GM19372 (cell line): Measurements from ENCODE around the gene PLCB1.

Experiments
- ATAC-seq: cut with Tn5 transposase; IDR thresholded peaks from one replicate; pipeline ENCODE4 v1.9.1; 2021; ENCODE audit warnings: mild to moderate bottlenecking, low read depth, moderate library complexity; ENCODE audit not compliant: unreplicated experiment

Gene PLCB1

DNA sequence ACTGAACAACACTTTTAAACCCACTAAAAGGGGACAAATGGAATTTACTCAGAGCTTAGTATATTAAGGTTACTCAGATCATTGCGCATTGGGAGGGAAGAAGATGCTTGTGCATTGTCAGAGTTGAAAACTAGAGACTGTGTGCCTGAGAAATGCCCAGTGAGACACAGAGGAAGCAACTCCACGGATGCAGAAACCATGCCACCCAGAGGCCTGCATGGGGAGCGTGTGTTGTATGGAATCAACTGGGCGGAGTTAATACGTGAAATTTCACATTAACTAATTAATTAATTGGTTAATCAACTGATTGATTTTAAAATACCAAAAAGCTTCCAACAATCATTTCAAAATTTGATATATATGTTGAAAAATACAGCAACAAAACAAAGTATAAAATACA is 391.6 kb downstream of the PLCB1 start:
- no peak for ATAC-seq

DNA sequence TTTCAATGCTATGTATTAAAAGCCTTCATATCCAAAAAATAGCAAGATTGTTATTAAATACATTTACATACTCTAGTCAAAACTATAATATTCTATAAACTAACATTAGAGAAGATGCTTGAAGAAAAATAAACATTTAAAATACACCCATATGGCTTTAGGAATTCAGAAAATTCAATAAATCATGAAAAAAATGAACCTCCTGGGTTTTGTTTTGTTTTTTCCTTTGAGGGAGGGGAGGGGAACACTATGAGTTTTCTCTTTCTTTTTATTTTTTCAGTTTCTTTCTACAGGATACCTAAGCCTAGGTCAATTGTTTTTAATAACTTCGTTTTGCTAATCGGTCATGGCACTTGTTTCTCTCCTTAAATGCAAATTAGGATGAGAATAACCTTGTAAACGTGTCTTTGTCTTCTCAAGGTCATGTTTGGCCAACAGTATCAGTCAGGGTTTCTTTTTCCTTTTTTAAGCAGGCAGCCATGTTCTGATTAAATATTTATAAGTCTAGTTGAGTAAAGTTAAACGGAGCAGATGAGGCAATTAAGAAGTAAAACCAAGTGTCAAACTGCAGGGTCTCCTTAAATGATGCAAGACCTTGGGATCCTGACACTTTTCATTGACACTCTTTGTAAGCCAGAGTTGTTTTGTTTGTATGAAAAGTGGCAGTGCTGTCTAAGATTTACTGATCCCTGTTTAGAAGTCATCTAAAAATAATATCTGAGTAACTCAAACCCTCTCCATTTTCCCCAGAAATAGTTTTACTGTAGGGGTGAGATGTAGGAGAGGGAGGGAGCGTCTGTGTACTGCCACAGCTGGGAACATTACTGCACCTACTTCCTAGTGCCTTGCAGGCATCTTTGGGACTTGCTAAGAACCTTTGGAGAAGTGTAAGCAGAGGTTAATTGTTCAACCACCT is 392.3 kb downstream of the PLCB1 start:
- ATAC-seq, result no peak

DNA sequence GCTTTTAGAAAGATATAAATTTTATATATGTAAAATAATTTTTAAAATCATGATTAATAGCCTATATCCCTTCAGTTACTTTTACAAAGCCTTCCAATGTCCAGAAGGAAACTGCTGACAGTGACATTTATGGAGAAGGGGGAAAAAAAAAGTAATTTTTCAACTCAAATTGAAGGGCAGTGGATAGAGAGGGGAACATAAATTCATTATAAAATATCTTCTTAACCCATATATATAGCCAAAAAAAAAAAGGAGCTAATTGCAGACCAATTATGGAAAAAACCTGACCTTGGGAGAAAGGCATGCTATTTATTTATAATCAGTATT is 392.9 kb downstream of the PLCB1 start:
- no peak for ATAC-seq

DNA sequence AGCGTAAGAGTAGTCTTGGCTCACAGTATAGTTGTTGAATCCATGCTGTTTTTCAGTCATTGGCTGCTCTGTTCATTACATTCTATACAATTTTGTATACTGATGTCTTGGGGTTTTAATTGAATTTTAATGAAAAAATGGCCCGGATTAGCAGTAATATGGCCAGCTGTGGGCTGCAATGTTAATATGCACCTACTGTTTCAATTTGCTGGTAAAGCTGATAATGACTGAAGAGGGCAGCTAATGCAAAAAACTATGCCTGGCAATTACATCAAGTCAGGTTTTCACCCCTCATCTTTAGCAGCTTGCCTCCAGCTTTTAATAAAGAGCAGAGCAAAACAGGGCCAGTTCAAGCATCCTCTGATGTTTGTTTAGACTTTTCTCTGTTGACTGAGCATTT is 394.5 kb downstream of the PLCB1 start:
- no peak for ATAC-seq

DNA sequence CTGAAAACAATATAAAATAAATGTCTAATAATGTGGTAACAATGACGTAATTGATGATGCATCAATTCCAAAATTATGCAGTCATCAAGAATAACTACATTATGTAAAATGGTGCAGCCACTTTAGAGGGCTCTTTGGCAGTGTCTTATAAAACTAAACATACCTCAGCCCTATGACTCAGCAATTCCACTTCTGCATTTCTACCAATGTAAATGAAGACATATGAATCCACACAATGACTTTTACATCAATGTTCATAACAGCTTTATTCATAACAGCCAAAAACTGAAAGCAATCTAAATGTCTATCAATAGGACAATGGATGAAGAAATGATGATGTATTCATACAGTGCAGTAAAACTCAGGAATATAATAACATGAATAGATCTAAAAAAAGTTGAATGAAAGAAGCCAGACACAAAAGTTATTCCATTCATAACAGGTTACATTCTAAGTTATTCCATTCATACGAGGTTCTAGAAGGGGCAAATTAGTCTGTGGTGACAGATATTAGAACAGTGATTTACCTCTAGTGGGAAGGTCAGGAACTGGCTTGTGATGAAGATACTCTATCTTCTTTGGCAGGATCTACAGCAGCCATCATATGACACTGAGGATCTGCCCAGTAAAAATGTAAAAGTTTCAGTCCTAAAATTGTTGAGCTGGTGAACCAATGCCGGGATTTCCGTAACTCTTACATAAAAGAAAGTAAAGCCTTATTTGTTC is 396.1 kb downstream of the PLCB1 start:
- no peak for ATAC-seq

DNA sequence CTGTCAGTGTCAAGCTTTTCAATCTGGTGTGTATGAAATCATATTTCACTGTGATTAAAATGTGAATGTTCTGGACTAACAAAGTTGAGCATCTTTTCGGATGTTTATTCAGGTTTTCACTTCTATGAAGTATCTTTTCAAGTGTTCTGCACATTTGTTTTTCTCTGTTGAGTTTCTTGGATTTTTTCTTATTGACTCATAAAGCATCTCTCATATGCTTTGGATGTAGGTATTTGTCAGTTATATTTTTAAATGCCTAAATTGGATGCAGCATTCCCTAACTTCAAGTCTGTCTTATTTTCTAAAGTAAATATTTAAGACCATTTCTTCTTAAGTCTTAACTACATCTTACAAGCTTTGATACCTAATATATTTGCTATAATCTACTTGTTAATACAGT is 398.0 kb downstream of the PLCB1 start:
- no peak for ATAC-seq

DNA sequence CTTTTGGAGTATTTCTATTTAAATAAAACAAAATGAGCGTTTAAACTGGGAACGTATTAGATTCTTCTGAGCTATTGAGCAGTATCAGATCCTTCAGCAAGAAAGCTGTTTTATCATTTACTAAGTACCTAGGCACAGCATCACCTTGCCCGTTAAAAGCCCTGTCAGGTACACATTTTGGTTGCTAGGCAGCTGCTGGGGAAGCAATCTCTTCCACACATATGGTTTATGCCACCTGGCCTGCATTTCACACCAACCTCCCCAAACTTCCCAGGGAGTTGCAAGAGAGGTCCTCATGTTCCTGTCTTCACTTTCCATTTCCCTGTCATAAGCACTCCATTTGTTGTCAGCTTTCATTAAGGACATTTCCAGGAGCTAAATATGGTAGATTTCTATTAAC is 400.1 kb downstream of the PLCB1 start:
- no peak for ATAC-seq

DNA sequence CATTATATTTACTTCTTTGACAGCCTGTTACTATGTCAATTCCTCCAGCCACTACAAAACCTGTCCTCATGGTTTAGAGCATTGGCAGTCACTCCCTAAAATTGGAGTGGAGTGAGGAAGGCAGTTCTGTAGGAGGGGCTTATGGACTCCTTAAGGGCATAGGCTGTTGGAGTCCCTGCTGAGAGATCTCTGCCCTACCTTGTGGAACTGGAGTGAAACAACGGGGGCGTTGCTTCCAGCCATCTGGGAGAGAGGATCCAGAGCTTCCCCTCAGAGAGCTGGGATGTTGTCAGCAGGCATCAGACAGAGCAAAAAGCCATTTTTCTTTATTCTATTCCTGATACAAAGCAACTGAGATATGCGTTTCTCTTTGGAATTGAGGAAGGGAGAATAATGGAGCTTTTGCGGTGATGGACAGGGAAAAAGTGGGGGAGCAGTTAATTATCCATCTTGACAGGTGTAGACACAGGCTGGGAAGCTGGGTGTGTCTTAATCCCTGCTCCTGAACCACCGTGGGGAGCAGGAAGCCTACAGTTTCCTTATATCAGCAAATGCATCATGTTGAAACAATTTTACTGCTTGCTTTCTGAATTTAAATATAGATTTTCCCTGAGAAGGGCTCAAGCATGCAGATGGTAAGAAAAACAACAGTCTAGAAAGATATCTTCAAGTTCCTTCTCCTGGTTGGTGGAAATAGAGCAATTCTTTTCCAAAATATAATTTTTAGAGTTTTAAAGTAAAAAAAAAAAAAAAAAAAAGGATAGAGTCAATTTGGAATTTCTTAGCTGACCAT is 402.5 kb downstream of the PLCB1 start:
- ATAC-seq, result no peak

DNA sequence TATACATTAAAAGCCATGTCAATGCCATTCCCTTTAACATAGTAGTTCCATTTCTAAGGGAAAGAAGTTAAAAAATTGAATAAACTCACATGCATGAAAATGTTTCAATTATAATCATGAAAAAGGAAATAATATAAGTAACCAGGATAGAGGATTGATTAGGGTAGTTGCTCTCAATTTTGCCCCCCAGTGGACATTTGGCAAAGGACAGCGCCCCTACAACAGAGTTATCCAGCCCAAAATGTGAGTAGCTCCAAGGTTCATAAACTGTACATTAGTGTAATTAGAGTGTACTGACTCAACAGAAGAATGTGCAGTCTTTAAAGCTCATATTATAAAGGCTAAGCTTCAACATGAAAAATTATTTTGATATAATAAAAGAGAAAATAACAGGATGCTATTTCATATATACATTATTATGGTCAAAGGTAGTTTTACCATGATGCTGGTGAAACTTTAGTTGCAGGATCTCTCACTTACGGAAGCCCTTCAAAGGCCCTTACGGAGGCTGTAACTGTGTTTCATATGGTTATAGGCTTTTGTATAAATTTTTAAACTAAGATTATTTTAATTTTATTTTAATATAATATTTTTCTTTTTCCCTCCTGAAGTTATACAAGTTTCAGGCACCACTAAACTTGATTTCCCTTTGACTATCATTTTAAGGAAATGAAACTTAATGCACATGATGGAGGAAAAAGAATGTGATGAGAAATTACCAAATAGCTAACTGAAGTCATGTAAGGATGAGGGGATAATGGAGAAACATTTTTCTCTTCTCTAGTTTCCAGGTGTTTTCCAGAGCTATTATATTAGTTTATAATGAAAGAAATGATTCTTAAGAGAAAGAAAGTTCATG is 403.6 kb downstream of the PLCB1 start:
- ATAC-seq, result peak; percentile 67

DNA sequence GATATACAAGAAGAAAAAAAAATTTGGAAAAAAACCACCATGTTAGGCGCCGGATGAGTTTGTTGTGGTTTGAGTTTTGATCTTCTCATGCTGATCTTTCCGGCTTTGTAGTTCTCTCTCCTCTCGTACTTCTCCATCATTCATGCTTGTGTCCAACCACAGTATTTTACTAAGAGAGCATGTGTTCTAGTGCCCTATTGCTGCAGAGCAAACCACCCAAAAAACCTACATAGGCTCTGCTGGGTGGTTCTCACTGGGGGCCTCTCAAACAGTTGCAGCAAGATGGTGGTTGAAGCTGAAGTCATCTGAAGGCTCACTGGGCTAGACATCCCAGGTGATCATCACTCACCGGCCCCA is 404.2 kb downstream of the PLCB1 start:
- no peak for ATAC-seq

DNA sequence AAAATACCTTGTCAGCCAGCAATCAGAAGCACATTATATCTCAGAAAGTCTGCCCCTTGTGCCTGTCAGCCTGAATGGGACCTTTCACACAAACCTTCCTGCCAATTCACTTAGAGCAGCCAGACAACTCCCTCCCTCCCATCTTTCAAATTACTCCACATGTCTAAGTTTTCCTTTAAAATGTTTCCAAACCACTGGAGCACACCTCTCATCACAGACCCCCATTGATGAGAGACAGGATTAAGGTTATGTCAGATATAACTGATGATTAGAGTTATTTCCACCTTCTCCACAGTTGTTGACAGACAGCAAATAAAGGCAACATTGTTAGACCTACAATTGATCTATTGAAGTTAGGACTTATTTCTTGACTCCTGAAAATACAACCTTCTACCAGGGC is 408.4 kb downstream of the PLCB1 start:
- no peak for ATAC-seq

DNA sequence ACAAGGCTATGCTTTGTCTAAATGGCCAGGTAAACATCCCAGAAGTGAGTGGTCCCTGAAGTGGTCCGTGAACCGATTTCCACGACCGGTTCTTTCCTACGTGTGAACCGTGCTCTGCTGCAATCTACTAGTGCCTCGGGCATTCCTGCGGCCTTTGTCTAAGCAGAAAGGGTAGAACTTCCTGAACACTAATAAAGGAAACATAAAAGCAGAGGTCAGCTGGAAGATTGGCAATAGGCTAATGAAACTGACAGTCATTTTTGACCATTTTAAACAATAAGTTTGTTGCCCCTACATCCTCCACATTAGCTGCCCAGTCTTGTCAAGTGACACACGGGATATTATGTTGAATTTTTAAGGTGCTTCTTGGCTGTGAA is 410.0 kb downstream of the PLCB1 start:
- no peak for ATAC-seq

DNA sequence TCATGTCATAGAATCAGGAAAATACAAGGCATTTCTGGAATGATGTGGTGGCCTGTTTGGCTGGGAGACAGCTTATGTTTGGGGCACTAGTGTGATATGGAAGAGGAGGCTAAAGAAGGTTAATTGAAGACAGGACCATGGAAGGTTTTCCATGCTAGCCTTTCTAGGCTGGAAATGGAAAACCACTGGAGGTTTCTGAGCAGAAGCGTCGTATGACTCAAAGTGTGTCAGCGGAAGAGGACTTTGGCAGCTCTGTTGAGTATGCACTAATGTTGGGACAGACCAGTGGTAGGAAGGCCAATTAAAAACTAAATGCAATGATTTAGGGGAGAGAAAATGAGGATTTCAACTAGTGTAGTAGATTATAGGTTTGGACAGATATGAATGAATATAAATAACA is 413.1 kb downstream of the PLCB1 start:
- no peak for ATAC-seq

DNA sequence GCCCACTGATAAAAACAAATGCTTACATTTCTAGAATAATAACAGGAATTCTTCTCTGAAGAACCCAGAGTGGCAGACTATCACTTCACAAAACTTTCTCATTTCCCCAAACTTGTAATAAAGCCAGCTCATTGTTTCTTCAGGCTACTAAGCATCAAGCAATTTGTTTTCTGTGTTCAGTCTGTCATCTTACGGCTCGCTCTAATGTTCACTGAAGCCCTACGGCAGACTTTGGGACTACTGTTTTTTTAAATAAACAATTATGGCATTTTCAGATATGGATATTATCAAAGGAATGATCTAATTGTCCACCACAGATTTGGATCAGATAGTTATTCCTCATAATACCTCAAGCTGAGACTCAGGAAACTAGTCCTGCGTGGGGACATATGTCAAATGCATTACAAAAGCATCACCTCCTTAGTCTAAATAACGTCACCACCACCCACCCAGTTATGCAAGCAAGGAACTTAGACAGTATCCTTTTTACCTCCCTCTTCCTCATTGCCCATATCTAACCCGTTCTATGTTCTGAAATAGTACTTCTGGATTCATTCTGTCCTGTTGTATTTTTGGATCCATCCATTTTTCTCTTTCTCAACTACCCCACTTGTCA is 415.1 kb downstream of the PLCB1 start:
- ATAC-seq, result no peak

DNA sequence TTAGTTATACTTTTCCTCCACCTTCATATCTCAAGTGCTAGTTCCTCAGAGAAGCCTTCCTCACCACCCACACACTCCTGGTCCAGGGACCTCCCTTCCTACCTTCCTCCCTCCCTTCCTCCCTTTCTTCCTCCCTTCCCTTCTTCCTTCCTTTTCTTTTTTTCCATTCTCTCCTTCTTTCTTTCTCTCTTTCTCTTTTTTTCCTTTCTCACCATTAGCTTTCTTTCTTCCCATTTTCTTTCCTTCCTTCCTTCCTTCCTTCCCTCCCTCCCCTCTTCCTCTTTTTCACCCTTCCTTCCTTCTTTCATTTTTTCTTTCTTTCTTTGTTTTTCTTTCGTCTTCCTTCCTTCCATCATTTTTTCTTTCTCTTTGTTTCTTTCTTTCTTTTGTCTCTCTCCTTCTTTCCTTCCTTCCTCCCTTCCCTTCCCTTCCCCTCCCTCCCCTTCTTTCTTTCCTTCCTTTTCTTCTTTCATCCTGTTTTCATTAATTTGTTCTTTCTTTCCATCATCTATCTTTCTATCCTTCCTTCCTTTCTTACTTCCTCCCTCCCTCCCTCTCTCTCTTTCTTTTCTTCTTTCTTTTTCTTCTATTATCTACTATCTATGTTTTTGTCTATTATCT is 416.0 kb downstream of the PLCB1 start:
- ATAC-seq, result no peak

DNA sequence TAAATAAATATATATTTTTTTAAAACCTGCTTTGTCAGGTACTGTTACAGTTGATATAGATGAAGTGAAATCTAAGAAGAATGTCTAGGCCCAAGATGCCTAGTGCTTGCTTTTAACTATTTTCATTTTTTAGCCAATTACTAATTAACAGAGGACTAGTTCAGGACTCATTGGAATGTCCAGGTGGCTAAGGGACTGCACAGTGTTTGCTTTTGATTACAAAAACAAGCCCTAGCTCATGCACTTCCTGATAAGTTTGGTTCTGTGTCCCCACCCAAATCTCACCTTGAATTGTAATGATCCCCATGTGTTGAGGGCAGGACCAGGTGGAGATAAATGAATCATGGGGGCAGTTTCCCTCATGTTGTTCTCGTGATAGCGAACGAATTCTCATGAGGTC is 417.1 kb downstream of the PLCB1 start:
- ATAC-seq, result no peak

DNA sequence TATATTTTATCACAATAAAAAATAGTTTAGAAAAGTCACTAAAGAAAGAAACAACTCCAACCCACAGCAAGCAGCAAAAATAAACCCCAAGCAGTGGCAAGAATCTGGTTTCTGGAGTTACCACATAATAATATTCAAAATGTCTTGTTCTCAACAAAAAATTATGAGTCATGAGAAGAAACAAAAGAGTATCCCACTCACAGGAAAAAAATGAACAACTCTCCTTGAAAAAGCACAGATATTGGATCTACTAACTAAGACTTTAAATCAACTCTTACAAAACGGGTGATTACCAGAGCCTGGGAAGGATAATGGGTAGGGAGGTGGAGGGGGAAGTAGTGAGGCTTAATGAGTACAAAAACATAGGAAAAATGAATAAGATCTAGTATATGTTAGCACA is 425.6 kb downstream of the PLCB1 start:
- no peak for ATAC-seq

DNA sequence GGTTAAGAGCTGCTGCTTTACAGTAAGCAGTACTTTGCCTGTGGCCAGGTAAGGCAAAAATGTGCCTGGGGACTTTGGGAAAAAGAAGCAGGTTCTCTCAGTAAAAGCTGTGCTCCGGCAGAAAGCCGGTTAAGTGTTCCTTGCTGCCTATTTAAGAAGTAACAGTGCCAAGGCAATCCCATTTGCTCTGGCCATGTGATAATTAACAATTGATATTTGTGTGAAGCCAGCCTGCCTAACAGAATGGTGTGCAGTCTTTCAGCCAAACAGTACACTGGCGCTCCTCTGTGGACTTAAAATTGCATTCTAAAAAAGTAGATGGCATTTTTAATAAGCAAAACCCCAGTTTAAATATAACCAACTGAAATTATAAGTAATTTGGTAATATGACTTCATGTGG is 430.3 kb downstream of the PLCB1 start:
- ATAC-seq, result no peak

DNA sequence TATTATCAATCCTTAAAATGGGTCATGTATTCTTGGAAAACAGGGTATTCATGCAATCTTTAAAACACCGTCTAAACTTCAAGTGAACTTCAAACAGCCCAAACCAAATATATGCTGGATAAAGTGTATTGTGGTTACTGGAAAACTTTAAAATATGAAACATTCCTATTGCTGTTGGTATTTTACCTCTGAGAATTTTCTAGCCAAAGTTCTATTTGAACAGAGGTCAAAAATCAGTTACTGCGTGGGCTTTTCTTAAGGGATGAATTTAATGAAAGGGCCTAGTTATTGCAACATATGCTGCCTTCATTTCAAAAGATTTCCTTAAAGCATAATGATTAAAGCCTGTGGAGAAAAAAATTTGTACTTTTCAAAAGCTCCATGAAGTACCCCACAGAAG is 436.0 kb downstream of the PLCB1 start:
- no peak for ATAC-seq

DNA sequence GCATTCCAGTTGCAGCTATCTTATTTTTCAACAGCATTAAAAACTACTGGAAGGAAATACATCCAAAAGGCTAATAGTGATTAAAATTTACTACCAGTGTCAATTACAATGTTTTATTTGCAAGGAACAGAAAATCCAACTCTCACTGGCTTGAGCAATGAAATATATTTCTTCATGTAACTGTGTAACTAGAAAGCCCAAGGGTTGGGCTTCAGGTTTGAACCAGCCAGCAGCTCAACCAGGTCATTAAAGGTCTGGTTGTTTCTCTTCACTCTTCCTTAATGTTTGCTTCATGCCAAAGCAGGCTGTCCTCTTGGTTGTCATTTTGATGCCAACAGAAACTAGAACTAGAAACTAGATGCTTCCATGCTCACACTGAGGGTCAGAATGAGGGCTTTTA is 437.7 kb downstream of the PLCB1 start:
- no peak for ATAC-seq
